Measurements from ENCODE around the gene PCDHA2.
"Not testable (repeated sequence)": the region's sequence is repeated elsewhere in the genome, so short reads cannot be mapped to it uniquely, and the experiment has no call there.

PCDHA2 gene

DNA sequence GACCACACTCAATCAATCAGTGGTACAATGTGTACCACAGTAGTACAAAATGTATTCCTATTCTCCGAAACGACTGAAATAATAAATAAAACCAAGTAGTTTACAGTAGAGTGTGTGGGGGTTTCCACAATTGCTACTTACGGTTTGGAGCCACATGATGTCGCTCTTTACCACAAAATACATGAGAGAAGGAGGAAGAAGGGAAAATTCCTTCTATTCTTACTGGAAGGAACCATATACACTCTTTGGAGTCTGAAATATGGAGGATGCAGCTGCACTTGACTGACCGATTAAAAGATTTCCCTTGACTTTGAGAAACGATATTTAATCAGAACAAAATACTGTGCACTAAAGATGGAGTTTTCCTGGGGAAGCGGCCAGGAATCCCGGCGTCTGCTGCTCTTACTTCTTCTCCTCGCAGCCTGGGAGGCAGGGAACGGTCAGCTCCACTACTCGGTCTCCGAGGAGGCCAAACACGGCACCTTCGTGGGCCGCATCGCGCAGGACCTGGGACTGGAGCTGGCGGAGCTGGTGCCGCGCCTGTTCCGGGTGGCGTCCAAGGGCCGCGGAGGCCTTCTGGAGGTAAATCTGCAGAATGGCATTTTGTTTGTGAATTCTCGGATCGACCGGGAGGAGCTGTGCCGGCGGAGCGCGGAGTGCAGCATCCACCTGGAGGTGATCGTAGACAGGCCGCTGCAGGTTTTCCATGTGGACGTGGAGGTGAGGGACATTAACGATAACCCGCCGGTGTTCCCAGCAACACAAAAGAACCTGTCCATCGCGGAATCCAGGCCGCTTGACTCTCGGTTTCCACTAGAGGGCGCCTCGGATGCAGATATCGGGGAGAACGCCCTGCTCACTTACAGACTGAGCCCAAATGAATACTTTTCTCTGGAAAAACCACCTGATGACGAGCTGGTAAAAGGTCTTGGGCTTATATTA, 12.5 kb downstream of the PCDHA2 start, which contains the start of gene PCDHA4:
TSS of gene PCDHA4 (plus strand) at position 235 of the 942 bp plus-strand sequence.
- H2BK120ac ChIP-seq (ENCODE audit: insufficient read depth, low read length, poor library complexity): no peak within 1 kb of the TSS
- no peaks in the 10 kb centered on the region for H3K27me3 ChIP-seq (ENCODE audit: insufficient read depth, low read length)
- peak within 1 kb of the TSS; percentile 74 for H3K9ac ChIP-seq (ENCODE audit: low read length)
- H3K79me1 ChIP-seq (ENCODE audit: low read length): peaks cover 2% of the 10 kb centered on the region
- no peak within 1 kb of the TSS for H3K23ac ChIP-seq (ENCODE audit: low read length)
- no peak within 1 kb of the TSS for H2BK5ac ChIP-seq (ENCODE audit: low read depth, low read length, poor library complexity)
- no peak within 1 kb of the TSS for H4K91ac ChIP-seq (ENCODE audit: low read depth, low read length)
- peak within 1 kb of the TSS; percentile 65 for H4K12ac ChIP-seq (ENCODE audit: low read depth, low read length)
- no peak within 1 kb of the TSS for H2BK12ac ChIP-seq (ENCODE audit: low read length)
- H3K4me2 ChIP-seq (ENCODE audit: low read length): peak within 1 kb of the TSS; percentile 70
- peak within 1 kb of the TSS; percentile 21 for H3K18ac ChIP-seq (ENCODE audit: low read length)
- peak in 1 of 2 donors; percentile 2 for DNase-seq
- peaks cover 2 to 6% of the 10 kb centered on the region in 2 experiments for H3K36me3 ChIP-seq (ENCODE audit: control insufficient read depth in 1 of 2, insufficient read depth in 2 of 2, low read length in 2 of 2)
- WGBS (ENCODE audit: extremely low coverage, insufficient coverage, insufficient read length): no CpG with 5 or more reads among the region's 47 CpGs
- H2AK5ac ChIP-seq (ENCODE audit: low read length): no peak within 1 kb of the TSS
- H3K27ac ChIP-seq (ENCODE audit: low read depth, low read length): no peak within 1 kb of the TSS
- peak within 1 kb of the TSS; percentile 28 for H3K14ac ChIP-seq (ENCODE audit: low read length)
- H3K9me3 ChIP-seq (ENCODE audit: insufficient read depth, low read depth, low read length): peaks cover 24% of the 10 kb centered on the region
- H3K4me3 ChIP-seq (ENCODE audit: low read depth, low read length): peak within 1 kb of the TSS; percentile 80
- no peaks in the 10 kb centered on the region for H3K4me1 ChIP-seq (ENCODE audit: control insufficient read depth in 1 of 2, insufficient read depth in 2 of 2, low read length in 2 of 2)
- peak within 1 kb of the TSS; percentile 77 for H4K8ac ChIP-seq (ENCODE audit: low read depth, low read length)
- H3K79me2 ChIP-seq (ENCODE audit: control insufficient read depth, insufficient read depth, low read length, poor library complexity): no peaks in the 10 kb centered on the region
- H3K4ac ChIP-seq (ENCODE audit: low read depth, low read length): no peak within 1 kb of the TSS
- peak within 1 kb of the TSS; percentile 77 for H2AFZ ChIP-seq (ENCODE audit: insufficient read depth, low read length, poor library complexity)

- not testable (repeated sequence) for H3K79me2 ChIP-seq (ENCODE audit: control insufficient read depth, insufficient read depth, low read length, poor library complexity); H3K4me2 ChIP-seq (ENCODE audit: low read length); H3K79me1 ChIP-seq (ENCODE audit: low read length); H4K8ac ChIP-seq (ENCODE audit: low read depth, low read length); H3K9ac ChIP-seq (ENCODE audit: low read length); H3K4ac ChIP-seq (ENCODE audit: low read depth, low read length); H2BK5ac ChIP-seq (ENCODE audit: low read depth, low read length, poor library complexity); H3K4me1 ChIP-seq (ENCODE audit: control insufficient read depth in 1 of 2, insufficient read depth in 2 of 2, low read length in 2 of 2); H4K12ac ChIP-seq (ENCODE audit: low read depth, low read length); H2AFZ ChIP-seq (ENCODE audit: insufficient read depth, low read length, poor library complexity); H3K23ac ChIP-seq (ENCODE audit: low read length); H3K27ac ChIP-seq (ENCODE audit: low read depth, low read length); H2BK120ac ChIP-seq (ENCODE audit: insufficient read depth, low read length, poor library complexity); H2AK5ac ChIP-seq (ENCODE audit: low read length); H3K27me3 ChIP-seq (ENCODE audit: insufficient read depth, low read length); H3K18ac ChIP-seq (ENCODE audit: low read length); DNase-seq; H2BK12ac ChIP-seq (ENCODE audit: low read length); H3K36me3 ChIP-seq (ENCODE audit: control insufficient read depth in 1 of 2, insufficient read depth in 2 of 2, low read length in 2 of 2); H3K4me3 ChIP-seq (ENCODE audit: low read depth, low read length); H4K91ac ChIP-seq (ENCODE audit: low read depth, low read length); H3K14ac ChIP-seq (ENCODE audit: low read length)
- no CpG with 5 or more reads among the region's 62 CpGs for WGBS (ENCODE audit: extremely low coverage, insufficient coverage, insufficient read length)
- H3K9me3 ChIP-seq (ENCODE audit: insufficient read depth, low read depth, low read length): peaks cover 11% of the 10 kb centered on the region
Observed at GRCh38 chr5:140808241-140808888, 13.7 kb downstream of the PCDHA2 start.

GRCh38 chr5:140808889-140809291, 14.2 kb downstream of the PCDHA2 start:
- peaks cover 0 to 2% of the 10 kb centered on the region in 2 experiments for H3K36me3 ChIP-seq (ENCODE audit: control insufficient read depth in 1 of 2, insufficient read depth in 2 of 2, low read length in 2 of 2)
- no peaks in the 10 kb centered on the region for H3K27me3 ChIP-seq (ENCODE audit: insufficient read depth, low read length)
- no peak overlapping the region for H3K14ac ChIP-seq (ENCODE audit: low read length)
- H3K4ac ChIP-seq (ENCODE audit: low read depth, low read length): no peak overlapping the region
- no peak overlapping the region for H2BK12ac ChIP-seq (ENCODE audit: low read length)
- H2BK120ac ChIP-seq (ENCODE audit: insufficient read depth, low read length, poor library complexity): no peak overlapping the region
- H3K9me3 ChIP-seq (ENCODE audit: insufficient read depth, low read depth, low read length): peaks cover 11% of the 10 kb centered on the region
- no CpG with 5 or more reads among the region's 43 CpGs for WGBS (ENCODE audit: extremely low coverage, insufficient coverage, insufficient read length)
- H3K79me2 ChIP-seq (ENCODE audit: control insufficient read depth, insufficient read depth, low read length, poor library complexity): no peaks in the 10 kb centered on the region
- H2AK5ac ChIP-seq (ENCODE audit: low read length): no peak overlapping the region
- H4K91ac ChIP-seq (ENCODE audit: low read depth, low read length): no peak overlapping the region
- H2BK5ac ChIP-seq (ENCODE audit: low read depth, low read length, poor library complexity): no peak overlapping the region
- H3K23ac ChIP-seq (ENCODE audit: low read length): no peak overlapping the region
- no peak for DNase-seq
- H3K18ac ChIP-seq (ENCODE audit: low read length): no peak overlapping the region
- H4K8ac ChIP-seq (ENCODE audit: low read depth, low read length): no peak overlapping the region
- H3K9ac ChIP-seq (ENCODE audit: low read length): no peak overlapping the region
- H4K12ac ChIP-seq (ENCODE audit: low read depth, low read length): no peak overlapping the region
- no peak overlapping the region for H2AFZ ChIP-seq (ENCODE audit: insufficient read depth, low read length, poor library complexity)
- H3K4me2 ChIP-seq (ENCODE audit: low read length): no peak overlapping the region
- no peak overlapping the region for H3K27ac ChIP-seq (ENCODE audit: low read depth, low read length)
- H3K4me1 ChIP-seq (ENCODE audit: control insufficient read depth in 1 of 2, insufficient read depth in 2 of 2, low read length in 2 of 2): no peaks in the 10 kb centered on the region
- no peak overlapping the region for H3K4me3 ChIP-seq (ENCODE audit: low read depth, low read length)
- H3K79me1 ChIP-seq (ENCODE audit: low read length): peaks cover 2% of the 10 kb centered on the region

GRCh38 chr5:140821375-140822280, 27.0 kb downstream of the PCDHA2 start, which contains the start of gene PCDHA5:
TSS of gene PCDHA5 (plus strand) at chr5:140821613.
- no peak within 1 kb of the TSS for H3K14ac ChIP-seq (ENCODE audit: low read length)
- no peak within 1 kb of the TSS for H2BK5ac ChIP-seq (ENCODE audit: low read depth, low read length, poor library complexity)
- H3K23ac ChIP-seq (ENCODE audit: low read length): no peak within 1 kb of the TSS
- H3K4me1 ChIP-seq (ENCODE audit: control insufficient read depth in 1 of 2, insufficient read depth in 2 of 2, low read length in 2 of 2): no peaks in the 10 kb centered on the region
- no peak within 1 kb of the TSS for H3K27ac ChIP-seq (ENCODE audit: low read depth, low read length)
- H3K4me2 ChIP-seq (ENCODE audit: low read length): no peak within 1 kb of the TSS
- H2BK120ac ChIP-seq (ENCODE audit: insufficient read depth, low read length, poor library complexity): no peak within 1 kb of the TSS
- no peak within 1 kb of the TSS for H4K8ac ChIP-seq (ENCODE audit: low read depth, low read length)
- peaks cover 3% of the 10 kb centered on the region for H3K9me3 ChIP-seq (ENCODE audit: insufficient read depth, low read depth, low read length)
- no peak within 1 kb of the TSS for H2AK5ac ChIP-seq (ENCODE audit: low read length)
- DNase-seq: peak in 1 of 2 donors; percentile 12
- H3K9ac ChIP-seq (ENCODE audit: low read length): no peak within 1 kb of the TSS
- H3K79me2 ChIP-seq (ENCODE audit: control insufficient read depth, insufficient read depth, low read length, poor library complexity): no peaks in the 10 kb centered on the region
- WGBS (ENCODE audit: extremely low coverage, insufficient coverage, insufficient read length): 100% methylated on average over 1 of the region's 39 CpGs
- H4K91ac ChIP-seq (ENCODE audit: low read depth, low read length): no peak within 1 kb of the TSS
- no peaks in the 10 kb centered on the region for H3K79me1 ChIP-seq (ENCODE audit: low read length)
- H2BK12ac ChIP-seq (ENCODE audit: low read length): no peak within 1 kb of the TSS
- no peaks in the 10 kb centered on the region for H3K27me3 ChIP-seq (ENCODE audit: insufficient read depth, low read length)
- no peak within 1 kb of the TSS for H3K4ac ChIP-seq (ENCODE audit: low read depth, low read length)
- H3K36me3 ChIP-seq (ENCODE audit: control insufficient read depth in 1 of 2, insufficient read depth in 2 of 2, low read length in 2 of 2): peaks cover 7 to 8% of the 10 kb centered on the region in 2 experiments
- no peak within 1 kb of the TSS for H2AFZ ChIP-seq (ENCODE audit: insufficient read depth, low read length, poor library complexity)
- H3K18ac ChIP-seq (ENCODE audit: low read length): no peak within 1 kb of the TSS
- H4K12ac ChIP-seq (ENCODE audit: low read depth, low read length): no peak within 1 kb of the TSS
- H3K4me3 ChIP-seq (ENCODE audit: low read depth, low read length): no peak within 1 kb of the TSS
